ENCODE measurements around the gene SUCNR1. TPM values are rescaled to one million over a fixed set of nuclear protein-coding genes. Genes with fewer than 3 reads are reported as not detected.
"Not testable (repeated sequence)": the region's sequence is repeated elsewhere in the genome, so short reads cannot be mapped to it uniquely, and the experiment has no call there.

The SUCNR1 gene, protein sequence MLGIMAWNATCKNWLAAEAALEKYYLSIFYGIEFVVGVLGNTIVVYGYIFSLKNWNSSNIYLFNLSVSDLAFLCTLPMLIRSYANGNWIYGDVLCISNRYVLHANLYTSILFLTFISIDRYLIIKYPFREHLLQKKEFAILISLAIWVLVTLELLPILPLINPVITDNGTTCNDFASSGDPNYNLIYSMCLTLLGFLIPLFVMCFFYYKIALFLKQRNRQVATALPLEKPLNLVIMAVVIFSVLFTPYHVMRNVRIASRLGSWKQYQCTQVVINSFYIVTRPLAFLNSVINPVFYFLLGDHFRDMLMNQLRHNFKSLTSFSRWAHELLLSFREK
- 1 to 10 TPM in 1 of 2 donors, under 1 TPM in 1; 0.86 to 1.1 TPM for total RNA-seq
- long read RNA-seq: 0 reads

- DNase-seq (no peak), ATAC-seq (no peak)
- intact Hi-C loops (cut with DNase I): no loop called here
These were observed at the start of gene SUCNR1 for GRCh38 chr3:151873398-151873797. SUCNR1 (plus strand) TSS chr3:151873643; CDS start chr3:151879893, 6,250 bp downstream.

DNA sequence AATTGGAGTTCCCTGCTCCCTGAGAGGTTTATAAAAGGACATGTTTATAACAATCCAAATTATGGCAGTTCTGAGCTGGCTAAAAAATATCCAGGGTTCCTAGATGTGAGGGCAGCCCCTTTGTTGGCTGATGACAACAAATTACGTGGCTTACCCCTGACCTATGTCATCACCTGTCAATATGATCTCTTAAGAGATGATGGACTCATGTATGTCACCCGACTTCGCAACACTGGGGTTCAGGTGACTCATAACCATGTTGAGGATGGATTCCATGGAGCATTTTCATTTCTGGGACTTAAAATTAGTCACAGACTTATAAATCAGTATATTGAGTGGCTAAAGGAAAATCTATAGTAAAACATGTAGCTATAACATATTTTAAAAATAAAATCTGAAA lies 45.6 kb upstream of the SUCNR1 start:
- intact Hi-C loops (cut with DNase I): no loop called here
- DNase-seq (no peak), ATAC-seq (no peak)

- DNase-seq: no peak
- ATAC-seq: peak in 1 of 2 donors; percentile 54
- intact Hi-C loops (cut with DNase I): loop anchor here in 1 of 2 donors (2.0 kb wide), 1 partner anchor 397 kb away; no protein-coding TSS in a partner anchor
These were observed 37.5 kb upstream of the SUCNR1 start for GRCh38 chr3:151835751-151836525.

DNA sequence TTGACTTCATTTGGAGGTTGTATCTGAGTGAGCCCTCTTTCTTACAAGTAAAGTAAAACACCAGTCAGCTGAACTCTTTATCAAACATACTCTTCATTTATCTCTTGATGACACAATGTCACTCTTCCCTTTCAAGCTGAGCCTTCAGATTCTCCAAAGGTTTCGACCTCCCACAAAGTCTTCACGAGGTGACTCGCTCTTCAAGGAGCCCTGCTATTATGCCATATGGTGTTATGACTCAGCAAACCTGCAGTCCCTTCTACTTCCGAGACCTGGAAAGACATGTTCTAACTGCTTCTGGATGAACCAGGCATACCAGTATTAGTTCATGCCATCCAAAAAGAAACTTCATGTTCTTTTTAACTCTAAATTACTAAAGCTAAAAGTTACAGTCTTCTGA lies 36.4 kb upstream of the SUCNR1 start:
- ATAC-seq: peak in 1 of 2 donors; percentile 81
- intact Hi-C loops (cut with DNase I): loop anchor here in 1 of 2 donors (2.0 kb wide), 1 partner anchor 398 kb away; no protein-coding TSS in a partner anchor

DNA sequence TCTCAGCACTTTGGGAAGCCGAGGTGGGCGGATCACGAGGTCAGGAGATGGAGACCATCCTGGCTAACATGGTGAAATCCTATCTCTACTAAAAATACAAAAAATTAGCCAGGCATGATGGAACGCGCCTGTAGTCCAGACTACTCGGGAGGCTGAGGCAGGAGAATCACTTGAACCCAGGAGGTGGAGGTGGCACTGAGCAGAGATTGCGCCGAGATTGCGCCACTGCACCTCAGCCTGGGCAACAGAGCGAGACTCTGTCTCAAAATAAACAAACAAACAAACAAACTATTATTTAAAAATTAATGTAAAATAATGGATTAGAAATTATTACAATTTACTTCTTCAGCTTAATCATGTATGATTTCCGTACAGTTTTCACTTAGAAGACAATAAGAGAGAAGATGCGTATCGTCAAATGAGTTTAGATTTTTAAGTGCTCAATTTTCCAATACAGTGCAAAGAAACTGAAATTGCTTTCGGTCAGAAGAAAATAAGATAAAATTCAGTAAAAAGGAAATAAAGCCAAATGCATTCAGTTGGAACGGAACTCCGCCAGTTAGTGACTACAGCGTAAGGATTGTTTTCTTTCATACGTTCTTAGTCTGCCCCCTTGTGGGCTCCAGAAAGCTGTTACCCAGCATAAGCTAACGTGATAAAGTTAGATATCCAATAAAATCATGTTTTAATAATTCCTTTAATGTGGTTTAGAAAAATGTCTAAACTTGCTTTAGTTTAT lies 34.7 kb upstream of the SUCNR1 start:
- ATAC-seq (peak; percentile 90 to 93), DNase-seq (peak; percentile 59)
- intact Hi-C loops (cut with DNase I): no loop called here

More for the DNA sequence above, 36.4 kb upstream of the SUCNR1 start:
- DNase-seq: no peak

- intact Hi-C loops (cut with DNase I): no loop called here
- DNase-seq (no peak), ATAC-seq (no peak)
These were observed 34.2 kb upstream of the SUCNR1 start for GRCh38 chr3:151839313-151839631.

DNA sequence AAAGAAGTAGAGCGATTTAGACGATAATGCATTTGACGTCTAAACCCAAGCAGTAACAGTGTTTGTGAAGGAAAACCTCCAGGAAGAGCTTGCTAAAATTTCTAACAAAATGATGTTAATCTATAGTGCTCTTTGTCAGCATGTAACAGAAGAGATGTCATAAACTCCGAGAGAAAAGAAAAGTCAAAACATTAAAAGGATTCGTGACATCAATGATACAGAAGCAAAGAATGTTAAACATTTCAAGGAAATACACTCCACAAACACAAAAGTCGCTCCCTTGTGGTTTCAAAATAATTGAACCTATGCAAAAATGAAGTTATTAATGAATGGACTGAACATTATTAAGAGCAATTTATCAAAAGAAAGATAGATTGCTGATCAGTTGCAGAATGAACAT lies 31.6 kb upstream of the SUCNR1 start:
- no peak for ATAC-seq
- intact Hi-C loops (cut with DNase I): loop anchor here in 1 of 2 donors (5.0 kb wide), 1 partner anchor 400 kb away; no protein-coding TSS in a partner anchor
- DNase-seq: no peak

DNA sequence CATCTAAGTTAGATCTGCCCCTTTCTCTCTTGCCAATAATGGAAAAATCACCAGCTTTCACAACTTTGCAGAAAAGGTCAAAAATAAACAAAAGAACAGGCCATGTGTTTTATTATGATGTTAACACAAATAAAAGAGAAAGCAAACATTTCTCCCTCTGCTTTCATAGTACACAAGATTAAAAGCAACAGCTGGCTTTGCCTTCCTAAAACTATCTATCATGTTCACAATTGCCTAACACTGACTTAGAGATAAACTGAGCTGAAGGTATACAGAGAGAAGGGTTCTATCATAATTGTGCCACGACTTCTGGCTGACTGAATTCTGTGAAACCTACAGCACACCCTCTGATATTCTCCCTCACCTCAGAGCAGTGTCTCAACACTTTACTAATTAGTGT lies 30.2 kb upstream of the SUCNR1 start:
- intact Hi-C loops (cut with DNase I): loop anchor here in 1 of 2 donors (5.0 kb wide), 1 partner anchor 401 kb away; no protein-coding TSS in a partner anchor
- peak in 1 of 2 donors; percentile 37 for ATAC-seq
- no peak for DNase-seq

GRCh38 chr3:151845306-151845905 lies 28.0 kb upstream of the SUCNR1 start:
- ATAC-seq (no peak), DNase-seq (no peak)
- intact Hi-C loops (cut with DNase I): no loop called here

- ATAC-seq; DNase-seq; intact Hi-C loops (cut with DNase I): not testable (repeated sequence)
These were observed 23.4 kb upstream of the SUCNR1 start for GRCh38 chr3:151850065-151850464.

GRCh38 chr3:151852074-151852811 lies 21.2 kb upstream of the SUCNR1 start:
- intact Hi-C loops (cut with DNase I): no loop called here
- DNase-seq: no peak
- ATAC-seq: no peak

DNA sequence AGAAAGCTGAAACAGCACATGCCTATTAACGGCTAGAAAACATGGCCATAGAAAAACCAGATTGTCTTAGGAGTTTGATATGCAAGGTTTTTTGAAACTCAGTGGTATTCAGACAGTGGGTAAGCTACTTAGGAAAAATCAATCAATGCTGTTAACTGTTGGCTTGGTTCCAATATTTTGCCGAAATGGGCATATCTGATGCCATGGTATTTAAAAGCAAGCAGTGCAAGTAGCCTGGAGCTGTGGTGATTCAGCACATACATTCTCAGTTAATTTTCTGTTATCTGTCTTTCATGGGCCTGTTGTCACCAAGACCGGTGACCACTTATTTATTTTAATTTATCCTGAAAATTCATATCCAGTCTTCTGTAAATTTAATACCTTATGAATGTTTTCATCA lies 17.3 kb upstream of the SUCNR1 start:
- intact Hi-C loops (cut with DNase I): no loop called here
- ATAC-seq: no peak
- DNase-seq: no peak

- ATAC-seq (no peak), DNase-seq (no peak)
- intact Hi-C loops (cut with DNase I): no loop called here
These were observed 16.8 kb upstream of the SUCNR1 start for GRCh38 chr3:151856641-151857040.

DNA sequence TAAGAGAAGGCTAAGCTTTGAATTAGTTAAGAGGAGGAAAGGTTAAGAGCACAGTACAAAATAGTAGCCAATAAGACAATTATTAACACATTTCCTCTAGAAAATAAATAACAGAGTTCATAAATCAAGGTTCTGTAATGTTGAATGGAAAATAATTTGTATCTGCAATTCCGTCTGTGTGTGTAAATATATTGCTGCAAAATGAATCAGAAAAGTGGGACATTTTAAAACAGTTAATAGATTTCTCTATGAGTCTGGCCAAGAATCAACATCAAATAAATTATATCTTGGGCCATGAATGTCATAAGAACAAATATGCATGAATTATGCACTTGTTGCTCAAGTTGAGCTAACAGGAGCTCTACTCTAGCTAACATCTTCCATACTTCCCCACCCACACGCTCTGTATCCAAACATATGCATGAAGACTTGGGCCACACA lies 14.2 kb upstream of the SUCNR1 start:
- intact Hi-C loops (cut with DNase I): no loop called here
- ATAC-seq (no peak), DNase-seq (no peak)

DNA sequence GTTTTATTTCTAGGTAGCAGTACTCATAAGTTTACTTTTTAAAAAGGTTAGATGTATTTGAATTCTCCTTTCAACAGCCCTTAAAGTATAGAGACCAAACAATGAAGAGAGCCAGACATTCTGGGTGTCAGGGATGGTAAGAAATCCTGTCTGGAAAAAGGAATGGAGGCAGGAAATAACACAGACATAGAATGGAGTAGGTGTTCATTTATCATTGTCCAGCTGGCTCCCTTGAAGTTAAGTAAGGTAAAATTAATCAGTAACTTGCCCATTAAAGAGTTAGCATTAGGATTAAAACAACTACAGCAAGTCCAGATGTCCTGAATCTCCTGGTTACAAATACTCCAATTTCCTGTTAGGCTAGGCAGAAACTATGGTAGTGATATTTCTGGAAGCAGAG lies 13.5 kb upstream of the SUCNR1 start:
- intact Hi-C loops (cut with DNase I): no loop called here
- ATAC-seq (no peak), DNase-seq (no peak)

DNA sequence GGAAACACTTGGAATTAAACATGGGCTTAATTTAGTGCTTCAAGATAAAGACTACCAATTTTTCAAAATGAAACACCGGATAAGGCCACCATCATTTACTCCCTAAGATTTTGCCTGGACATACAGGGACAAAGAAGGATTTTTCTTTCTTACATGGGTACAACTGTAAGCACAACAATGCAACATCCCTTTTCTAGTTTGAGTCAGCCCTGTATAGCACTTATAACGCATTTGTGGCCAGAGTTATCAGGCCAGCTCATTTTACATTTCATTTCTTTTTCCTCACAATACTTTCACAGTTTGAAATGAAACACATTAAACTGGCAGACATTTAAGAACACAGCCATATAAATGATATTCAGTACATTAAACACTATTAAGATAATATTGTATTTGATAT lies 9.8 kb upstream of the SUCNR1 start:
- ATAC-seq (no peak), DNase-seq (no peak)
- intact Hi-C loops (cut with DNase I): no loop called here

- ATAC-seq: peak; percentile 57 to 81
- intact Hi-C loops (cut with DNase I): no loop called here
- DNase-seq: no peak
These were observed 8.9 kb upstream of the SUCNR1 start for GRCh38 chr3:151864423-151865101.
